ENCODE results near the gene FAR1. TPM values are rescaled to one million over a fixed set of nuclear protein-coding genes. Genes with fewer than 3 reads are reported as not detected.
A peak's percentile ranks its signal among the peaks of the same experiment; 100 is the strongest.
"Not testable (repeated sequence)": the region's sequence is repeated elsewhere in the genome, so short reads cannot be mapped to it uniquely, and the experiment has no call there.

The FAR1 gene, protein sequence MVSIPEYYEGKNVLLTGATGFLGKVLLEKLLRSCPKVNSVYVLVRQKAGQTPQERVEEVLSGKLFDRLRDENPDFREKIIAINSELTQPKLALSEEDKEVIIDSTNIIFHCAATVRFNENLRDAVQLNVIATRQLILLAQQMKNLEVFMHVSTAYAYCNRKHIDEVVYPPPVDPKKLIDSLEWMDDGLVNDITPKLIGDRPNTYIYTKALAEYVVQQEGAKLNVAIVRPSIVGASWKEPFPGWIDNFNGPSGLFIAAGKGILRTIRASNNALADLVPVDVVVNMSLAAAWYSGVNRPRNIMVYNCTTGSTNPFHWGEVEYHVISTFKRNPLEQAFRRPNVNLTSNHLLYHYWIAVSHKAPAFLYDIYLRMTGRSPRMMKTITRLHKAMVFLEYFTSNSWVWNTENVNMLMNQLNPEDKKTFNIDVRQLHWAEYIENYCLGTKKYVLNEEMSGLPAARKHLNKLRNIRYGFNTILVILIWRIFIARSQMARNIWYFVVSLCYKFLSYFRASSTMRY
- 51.3 and 57.4 TPM in 2 replicates for total RNA-seq

- peak; percentile 97 to 99 for DNase-seq (ENCODE audit: low read depth in 2 of 2)
These were observed at the start of gene FAR1 for GRCh38 chr11:13668102-13668956. FAR1 (plus strand) TSS chr11:13668668; CDS start chr11:13694766, 26,098 bp downstream.

- DNase-seq (ENCODE audit: low read depth in 2 of 2), result no peak
These were observed 48.4 kb upstream of the FAR1 start for GRCh38 chr11:13620063-13620462.

DNA sequence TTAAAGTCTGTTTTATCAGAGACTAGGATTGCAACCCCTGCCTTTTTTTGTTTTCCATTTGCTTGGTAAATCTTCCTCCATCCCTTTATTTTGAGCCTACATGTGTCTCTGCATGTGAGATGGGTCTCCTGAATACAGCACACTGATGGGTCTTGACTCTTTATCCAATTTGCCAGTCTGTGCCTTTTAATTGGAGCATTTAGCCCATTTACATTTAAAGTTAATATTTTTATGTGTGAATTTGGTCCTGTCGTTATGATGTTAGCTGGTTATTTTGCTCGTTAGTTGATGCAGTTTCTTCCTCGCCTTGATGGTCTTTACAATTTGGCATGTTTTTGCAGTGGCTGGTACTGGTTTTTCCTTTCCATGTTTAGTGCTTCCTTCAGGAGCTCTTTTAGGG is 41.6 kb upstream of the FAR1 start:
- DNase-seq (ENCODE audit: low read depth in 2 of 2), result not testable (repeated sequence)

DNA sequence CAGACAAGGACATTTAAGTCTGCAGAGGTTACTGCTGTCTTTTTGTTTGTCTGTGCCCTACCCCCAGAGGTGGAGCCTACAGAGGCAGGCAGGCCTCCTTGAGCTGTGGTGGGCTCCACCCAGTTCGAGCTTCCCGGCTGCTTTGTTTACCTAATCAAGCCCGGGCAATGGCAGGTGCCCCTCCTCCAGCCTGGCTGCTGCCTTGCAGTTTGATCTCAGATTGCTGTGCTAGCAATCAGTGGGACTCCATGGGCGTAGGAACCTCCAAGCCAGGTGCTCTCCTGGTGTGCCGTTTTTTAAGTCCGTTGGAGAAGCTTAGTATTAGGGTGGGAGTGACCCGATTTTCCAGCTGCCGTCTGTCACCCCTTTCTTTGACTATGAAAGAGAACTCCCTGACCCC is 39.8 kb upstream of the FAR1 start:
- not testable (repeated sequence) for DNase-seq (ENCODE audit: low read depth in 2 of 2)

- no peak for DNase-seq (ENCODE audit: low read depth in 2 of 2)
These were observed 38.7 kb upstream of the FAR1 start for GRCh38 chr11:13629779-13630178.

GRCh38 chr11:13635290-13635689 is 33.2 kb upstream of the FAR1 start:
- no peak for DNase-seq (ENCODE audit: low read depth in 2 of 2)

DNA sequence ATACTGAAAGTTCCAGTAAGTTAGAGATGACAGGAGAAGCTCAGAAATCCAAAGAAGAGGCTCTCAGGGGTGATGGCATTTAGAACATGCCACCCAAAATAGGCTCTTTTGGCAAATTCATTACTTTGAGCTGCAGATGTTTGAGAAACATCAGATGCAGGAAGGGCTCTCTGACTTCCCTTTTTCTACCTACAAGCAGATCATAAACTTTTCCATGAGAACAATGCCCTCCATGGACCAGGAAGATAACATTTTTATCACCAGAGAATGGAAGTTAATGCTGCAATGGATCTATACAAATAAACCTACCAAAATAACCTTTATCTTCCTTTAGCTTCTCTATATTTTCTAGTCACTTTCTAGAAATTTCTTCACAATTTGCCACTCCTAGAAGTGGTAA is 32.7 kb upstream of the FAR1 start:
- DNase-seq (ENCODE audit: low read depth in 2 of 2), result no peak

GRCh38 chr11:13637125-13638069 is 31.1 kb upstream of the FAR1 start:
- DNase-seq (ENCODE audit: low read depth in 2 of 2), result no peak

DNA sequence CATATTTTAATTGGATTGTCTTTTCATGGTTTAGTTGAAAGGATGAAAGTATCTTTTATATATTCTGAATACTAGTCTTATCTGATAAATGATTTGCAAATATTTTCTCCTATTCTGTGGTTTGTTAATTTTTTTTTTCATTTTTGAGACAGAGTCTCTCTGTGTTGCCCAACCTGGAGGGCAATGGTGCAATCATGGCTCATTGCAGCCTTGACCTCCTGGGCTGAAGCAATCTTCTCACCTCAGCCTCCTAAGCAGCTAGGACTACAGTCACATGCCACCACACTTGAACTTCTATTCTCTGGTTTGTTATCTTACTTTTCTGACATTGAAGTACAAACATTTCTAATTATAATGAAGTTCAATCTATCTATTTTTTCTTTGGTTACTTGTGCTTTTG is 30.0 kb upstream of the FAR1 start:
- DNase-seq (ENCODE audit: low read depth in 2 of 2), result no peak

DNA sequence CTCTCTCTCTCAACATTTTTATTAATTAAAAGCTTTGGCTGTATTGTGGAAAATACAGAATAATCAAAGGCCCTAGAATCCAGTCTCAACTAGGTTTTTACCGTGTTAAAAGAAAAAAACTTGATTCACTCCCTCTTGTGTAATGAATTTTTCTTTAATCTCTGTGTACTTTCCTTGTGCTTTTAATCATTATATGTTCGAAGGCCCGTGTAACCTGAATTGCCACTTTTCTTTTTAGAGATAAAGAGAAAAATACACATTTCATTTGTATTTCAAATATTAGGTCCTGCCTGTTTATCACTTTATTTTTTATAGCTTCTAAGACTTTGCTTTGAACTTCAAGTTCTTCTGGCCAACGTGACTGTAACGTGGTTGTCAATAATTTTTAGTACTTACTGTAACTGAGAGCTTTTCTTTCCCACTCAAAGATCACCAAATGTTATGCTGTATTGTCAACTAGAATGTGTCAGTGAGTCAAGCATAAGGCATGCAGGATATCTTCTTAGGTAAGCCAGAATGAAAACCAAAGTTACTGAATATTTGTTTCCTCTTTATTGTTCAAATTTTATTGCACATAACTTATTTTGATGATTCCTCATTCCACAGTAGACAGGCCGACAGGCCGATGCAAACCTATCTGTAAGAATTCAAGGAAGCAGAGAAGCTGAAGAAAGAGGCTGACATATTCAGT is 23.3 kb upstream of the FAR1 start:
- peak in 1 of 2 donors; percentile 52 for DNase-seq (ENCODE audit: low read depth in 2 of 2)

DNA sequence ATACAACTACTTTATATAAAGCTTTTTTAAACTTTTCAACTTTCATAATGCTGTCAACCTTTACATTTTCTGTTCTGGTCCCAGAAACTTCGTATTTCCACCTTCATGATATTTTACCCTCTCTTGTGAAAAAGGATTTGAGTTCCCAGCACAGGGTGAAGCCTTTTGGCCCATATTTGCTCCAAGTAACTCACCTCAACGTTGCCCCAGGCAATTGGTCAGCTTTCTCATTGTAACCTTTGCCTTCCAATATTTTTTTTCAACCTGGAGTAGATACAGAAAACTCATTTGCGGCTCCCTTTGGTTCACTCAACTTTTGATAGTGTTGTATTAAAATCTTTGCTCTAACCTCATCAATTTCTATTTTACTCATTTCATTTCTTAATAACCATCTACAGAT is 21.1 kb upstream of the FAR1 start:
- no peak for DNase-seq (ENCODE audit: low read depth in 2 of 2)

DNA sequence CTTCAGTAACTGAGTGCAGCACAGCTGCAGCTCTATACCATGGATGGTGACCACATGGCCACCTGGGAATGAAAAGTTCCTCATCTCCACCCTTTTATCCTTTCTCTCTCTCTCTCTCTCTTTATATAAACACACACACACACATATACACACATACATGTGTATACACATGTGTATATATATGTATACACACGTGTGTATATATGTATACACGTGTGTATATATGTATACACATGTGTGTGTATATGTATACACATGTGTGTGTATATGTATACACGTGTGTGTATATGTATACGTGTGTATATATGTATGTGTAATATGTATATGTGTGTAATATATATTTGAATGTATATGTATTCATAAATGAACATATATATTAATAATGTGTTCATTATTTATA is 18.8 kb upstream of the FAR1 start:
- DNase-seq (ENCODE audit: low read depth in 2 of 2), result no peak

GRCh38 chr11:13651515-13651914 is 17.0 kb upstream of the FAR1 start:
- not testable (repeated sequence) for DNase-seq (ENCODE audit: low read depth in 2 of 2)

- no peak for DNase-seq (ENCODE audit: low read depth in 2 of 2)
These were observed 7.3 kb upstream of the FAR1 start for GRCh38 chr11:13661074-13661623.

- peak in 1 of 2 donors; percentile 8 for DNase-seq (ENCODE audit: low read depth in 2 of 2)
These were observed 4.8 kb upstream of the FAR1 start for GRCh38 chr11:13663631-13664071.

DNA sequence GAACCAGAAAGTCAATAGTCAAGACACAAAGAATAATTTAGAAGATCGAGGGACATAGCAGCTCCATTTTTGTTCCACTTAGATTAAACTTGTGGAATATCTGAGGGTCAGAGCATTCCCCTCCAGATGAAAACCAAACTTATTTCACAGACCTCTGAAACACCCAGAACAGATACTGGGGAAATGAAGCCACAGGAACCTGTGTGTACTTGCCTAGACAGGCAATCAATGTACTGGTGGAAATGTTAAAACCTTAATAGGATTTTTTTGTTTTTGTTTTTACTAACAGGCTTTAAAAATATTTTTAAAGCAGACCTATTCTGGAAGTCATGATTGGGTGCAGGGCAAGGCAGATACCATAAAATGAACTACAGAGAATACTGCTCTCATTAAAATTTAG is 4.1 kb upstream of the FAR1 start:
- no peak for DNase-seq (ENCODE audit: low read depth in 2 of 2)

DNA sequence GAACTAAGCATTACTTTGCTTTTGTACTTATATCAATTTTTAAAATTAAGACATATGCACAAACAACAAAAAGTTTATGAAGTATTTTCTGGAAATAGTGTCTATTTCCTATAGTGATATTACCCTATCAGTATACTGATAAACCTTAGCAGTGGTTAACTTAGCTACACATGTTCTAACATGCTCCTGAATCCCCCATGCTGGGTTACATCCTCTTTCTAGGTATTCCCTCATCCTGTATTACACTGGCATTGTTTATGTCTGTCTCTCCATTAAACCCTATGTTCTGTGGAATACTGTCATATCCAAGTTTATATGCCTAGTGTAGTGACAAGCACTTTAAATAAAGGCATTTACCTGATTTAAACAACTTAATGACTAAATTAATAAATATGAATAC is 1.8 kb upstream of the FAR1 start:
- no peak for DNase-seq (ENCODE audit: low read depth in 2 of 2)

- peak in 1 of 2 donors; percentile 3 for DNase-seq (ENCODE audit: low read depth in 2 of 2)
These were observed 1.2 kb upstream of the FAR1 start for GRCh38 chr11:13667245-13667644.

DNA sequence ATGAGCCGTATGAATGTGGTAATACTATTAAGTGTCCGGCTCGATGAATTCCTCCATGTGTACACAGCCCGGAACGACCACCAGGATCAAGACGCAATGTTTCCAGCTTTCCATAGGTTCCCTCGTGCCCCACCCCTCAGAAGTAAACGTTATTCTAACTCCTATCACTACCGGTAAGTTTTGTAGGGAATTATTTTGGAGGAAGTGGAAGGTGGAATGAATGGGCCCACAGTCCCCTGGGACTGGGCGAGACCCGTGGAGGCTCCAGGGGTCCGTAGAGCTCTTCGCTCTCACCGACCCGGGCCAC is 720 bp upstream of the FAR1 start:
- no peak for DNase-seq (ENCODE audit: low read depth in 2 of 2)

DNA sequence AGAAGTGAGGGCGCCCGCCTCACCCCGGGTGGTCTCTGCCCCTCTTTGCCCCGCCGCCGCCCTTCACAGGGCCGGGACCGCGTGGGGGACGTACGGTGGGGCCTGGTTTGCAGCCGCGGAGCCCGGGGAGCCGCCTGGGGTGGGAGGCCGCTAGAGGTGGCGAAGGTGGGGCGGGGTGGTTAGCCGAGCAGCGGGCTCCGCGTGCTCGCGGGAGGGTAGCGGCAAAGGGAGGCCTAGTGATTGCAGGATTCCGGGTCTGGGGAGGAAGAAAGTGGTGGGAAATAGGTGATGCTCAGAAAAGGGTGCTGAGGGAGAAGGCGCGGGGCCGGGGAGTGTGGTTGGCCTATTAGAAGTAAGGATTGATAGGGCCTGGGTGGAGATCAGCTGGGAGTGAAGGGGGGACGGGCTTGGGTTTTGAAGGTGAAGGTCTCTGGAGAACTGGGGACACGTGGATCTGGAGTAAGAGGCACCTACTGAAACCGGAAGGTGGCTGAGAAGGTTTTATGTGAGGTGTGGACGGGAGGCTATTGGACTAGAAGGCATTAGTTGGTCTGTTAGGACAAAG is 571 bp downstream of the FAR1 start:
- DNase-seq (ENCODE audit: low read depth in 2 of 2), result peak in 1 of 2 donors; percentile 48

Data from dermis microvascular lymphatic vessel endothelial cell (primary cell).